ENCODE measurements around the gene CLDN8. TPM values are rescaled to one million over a fixed set of nuclear protein-coding genes. Genes with fewer than 3 reads are reported as not detected.

CLDN8 gene
- total RNA-seq, 4 donors from 2014 or later: not detected

DNA sequence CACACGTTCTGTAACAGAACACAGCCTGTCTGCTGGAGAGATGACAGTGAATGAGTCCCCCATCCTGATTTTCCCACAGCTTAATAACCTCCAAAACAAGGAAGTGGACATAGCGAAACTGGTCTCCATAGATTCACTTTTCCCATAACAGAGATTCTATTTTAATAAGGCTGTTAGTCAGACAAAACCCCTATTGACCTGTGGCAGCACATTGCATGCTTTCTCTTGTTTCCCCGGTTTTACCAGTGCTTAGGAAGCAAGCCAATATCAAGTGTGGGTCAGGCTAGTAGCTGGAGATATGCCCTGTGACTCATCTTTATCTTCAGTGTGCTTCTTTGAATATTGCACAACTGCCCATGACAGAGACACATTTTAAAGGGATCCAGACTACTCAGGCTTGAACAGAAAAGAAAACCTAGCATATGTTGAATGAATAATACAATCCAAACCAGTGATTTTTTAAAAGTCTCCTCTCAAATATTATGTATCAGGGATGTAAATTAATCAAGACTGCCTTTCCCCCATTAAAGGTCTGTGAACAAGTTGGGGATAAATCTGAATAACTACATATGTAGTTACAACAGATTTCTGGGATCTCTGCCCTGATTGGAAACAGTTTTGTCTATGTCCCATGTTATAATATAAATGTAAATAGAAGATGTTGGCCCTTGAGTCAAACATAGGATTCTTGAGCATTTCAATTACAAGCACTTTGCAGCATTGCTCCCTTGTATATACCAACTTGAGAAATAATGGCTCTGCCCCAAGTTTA, 11.9 kb upstream of the CLDN8 start:
- 15 to 22% methylated on average over 3 of the region's 3 CpGs for WGBS, 2 donors
- Histone ChIP-seq H3K9me3 (no peaks in the 10 kb centered on the region), H3K36me3 (no peaks in the 10 kb centered on the region), H3K27ac (peak overlapping the region in 1 of 4 donors; percentile 33), H3K27me3 (no peaks in the 10 kb centered on the region), H3K4me1 (peaks cover 0 to 10% (median 2%) of the 10 kb centered on the region in 4 donors), H3K4me3 (no peak overlapping the region)
- TF ChIP-seq POLR2A (IDR thresholded peaks at IDR 0.05) (no peak), EP300 (IDR thresholded peaks at IDR 0.05) (peak in 1 of 2 donors; percentile 72)
- TF ChIP-seq, protein P1, sequence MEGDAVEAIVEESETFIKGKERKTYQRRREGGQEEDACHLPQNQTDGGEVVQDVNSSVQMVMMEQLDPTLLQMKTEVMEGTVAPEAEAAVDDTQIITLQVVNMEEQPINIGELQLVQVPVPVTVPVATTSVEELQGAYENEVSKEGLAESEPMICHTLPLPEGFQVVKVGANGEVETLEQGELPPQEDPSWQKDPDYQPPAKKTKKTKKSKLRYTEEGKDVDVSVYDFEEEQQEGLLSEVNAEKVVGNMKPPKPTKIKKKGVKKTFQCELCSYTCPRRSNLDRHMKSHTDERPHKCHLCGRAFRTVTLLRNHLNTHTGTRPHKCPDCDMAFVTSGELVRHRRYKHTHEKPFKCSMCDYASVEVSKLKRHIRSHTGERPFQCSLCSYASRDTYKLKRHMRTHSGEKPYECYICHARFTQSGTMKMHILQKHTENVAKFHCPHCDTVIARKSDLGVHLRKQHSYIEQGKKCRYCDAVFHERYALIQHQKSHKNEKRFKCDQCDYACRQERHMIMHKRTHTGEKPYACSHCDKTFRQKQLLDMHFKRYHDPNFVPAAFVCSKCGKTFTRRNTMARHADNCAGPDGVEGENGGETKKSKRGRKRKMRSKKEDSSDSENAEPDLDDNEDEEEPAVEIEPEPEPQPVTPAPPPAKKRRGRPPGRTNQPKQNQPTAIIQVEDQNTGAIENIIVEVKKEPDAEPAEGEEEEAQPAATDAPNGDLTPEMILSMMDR (IDR thresholded peaks at IDR 0.05): no peak
- peak in 1 of 2 donors; percentile 70 for DNase-seq (ENCODE audit: low spot score in 2 of 2)

DNA sequence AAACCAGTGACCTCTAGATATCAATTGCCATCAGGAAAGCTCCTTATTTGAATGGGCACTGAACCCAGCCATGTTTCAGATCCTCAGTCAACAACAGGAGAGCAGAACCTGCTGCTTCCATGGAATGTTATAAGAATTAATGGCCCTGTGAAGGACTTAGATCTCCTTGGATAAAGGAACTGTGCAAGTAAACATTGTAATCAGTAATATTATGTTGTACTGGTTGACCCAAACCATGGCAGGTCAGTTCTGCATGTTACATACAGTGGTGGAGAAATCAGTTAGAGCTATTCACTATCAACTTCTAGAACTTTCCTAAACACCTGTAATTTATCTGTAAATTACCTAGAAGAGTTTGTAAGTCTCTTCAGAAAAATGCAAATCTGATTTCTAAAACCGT, 11.2 kb upstream of the CLDN8 start:
- TF ChIP-seq, protein P1 (IDR thresholded peaks at IDR 0.05): no peak
- TF ChIP-seq POLR2A (IDR thresholded peaks at IDR 0.05) (no peak), EP300 (IDR thresholded peaks at IDR 0.05) (no peak)
- no peak for DNase-seq (ENCODE audit: low spot score in 2 of 2)
- WGBS, 2 donors: 54 to 56% methylated on average over 1 of the region's 1 CpG
- Histone ChIP-seq H3K36me3 (no peaks in the 10 kb centered on the region), H3K27ac (peak overlapping the region in 1 of 4 donors; percentile 33), H3K4me3 (no peak overlapping the region), H3K27me3 (no peaks in the 10 kb centered on the region), H3K9me3 (no peaks in the 10 kb centered on the region), H3K4me1 (peaks cover 0 to 10% (median 2%) of the 10 kb centered on the region in 4 donors)

DNA sequence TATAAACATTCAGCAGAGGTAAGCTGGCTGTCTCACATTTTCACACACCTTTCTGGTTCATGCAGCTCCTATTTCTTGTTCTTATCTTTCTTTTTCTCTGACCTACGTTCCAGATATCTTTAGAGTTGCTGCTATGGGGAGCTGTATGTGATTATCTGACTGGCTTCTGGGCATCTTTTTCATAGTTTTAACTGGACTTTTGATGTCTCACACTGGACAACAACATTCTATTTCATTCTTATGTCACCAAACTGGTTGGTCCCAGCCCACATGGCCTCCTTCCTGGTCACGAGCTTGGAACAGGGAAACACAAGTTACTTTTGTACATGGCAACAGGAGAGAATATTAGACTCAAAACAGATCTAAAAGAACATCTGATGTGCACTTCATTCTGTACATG, 7.7 kb upstream of the CLDN8 start:
- H3K4me3 ChIP-seq: no peak overlapping the region
- H3K9me3 ChIP-seq: no peaks in the 10 kb centered on the region
- H3K27me3 ChIP-seq: no peaks in the 10 kb centered on the region
- H3K27ac ChIP-seq: no peak overlapping the region
- H3K36me3 ChIP-seq: no peaks in the 10 kb centered on the region
- DNase-seq (ENCODE audit: low spot score in 2 of 2): no peak
- peaks cover 0 to 10% (median 2%) of the 10 kb centered on the region in 4 donors for H3K4me1 ChIP-seq
- 76 to 79% methylated on average over 2 of the region's 2 CpGs for WGBS, 2 donors
- TF ChIP-seq, protein P1 (IDR thresholded peaks at IDR 0.05): no peak
- TF ChIP-seq POLR2A (IDR thresholded peaks at IDR 0.05) (no peak), EP300 (IDR thresholded peaks at IDR 0.05) (no peak)

DNA sequence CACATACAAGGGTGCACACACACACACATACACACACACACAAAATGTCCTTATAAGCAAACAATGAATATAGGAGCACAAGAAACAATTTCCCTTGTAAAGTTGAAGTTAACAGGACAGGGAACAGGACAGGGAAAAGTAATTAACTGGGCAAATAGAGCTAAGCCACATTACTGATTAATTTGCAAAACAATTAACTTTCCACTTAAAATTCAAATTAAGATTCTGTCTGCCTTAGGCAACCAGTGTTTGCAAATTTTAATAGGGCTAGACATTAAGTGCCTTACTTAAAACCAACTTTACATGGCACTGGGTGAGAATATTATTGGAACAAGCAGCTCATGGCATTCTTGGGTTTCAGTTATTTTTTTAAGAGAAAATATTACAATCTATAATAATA, 6.8 kb upstream of the CLDN8 start:
- Histone ChIP-seq H3K36me3 (no peaks in the 10 kb centered on the region), H3K27ac (no peak overlapping the region), H3K4me3 (no peak overlapping the region), H3K27me3 (no peaks in the 10 kb centered on the region), H3K4me1 (peaks cover 0 to 10% (median 2%) of the 10 kb centered on the region in 4 donors), H3K9me3 (no peaks in the 10 kb centered on the region)
- TF ChIP-seq, protein P1 (IDR thresholded peaks at IDR 0.05): no peak
- TF ChIP-seq POLR2A (IDR thresholded peaks at IDR 0.05): no peak
- no peak for TF ChIP-seq EP300 (IDR thresholded peaks at IDR 0.05)
- DNase-seq (ENCODE audit: low spot score in 2 of 2): no peak

DNA sequence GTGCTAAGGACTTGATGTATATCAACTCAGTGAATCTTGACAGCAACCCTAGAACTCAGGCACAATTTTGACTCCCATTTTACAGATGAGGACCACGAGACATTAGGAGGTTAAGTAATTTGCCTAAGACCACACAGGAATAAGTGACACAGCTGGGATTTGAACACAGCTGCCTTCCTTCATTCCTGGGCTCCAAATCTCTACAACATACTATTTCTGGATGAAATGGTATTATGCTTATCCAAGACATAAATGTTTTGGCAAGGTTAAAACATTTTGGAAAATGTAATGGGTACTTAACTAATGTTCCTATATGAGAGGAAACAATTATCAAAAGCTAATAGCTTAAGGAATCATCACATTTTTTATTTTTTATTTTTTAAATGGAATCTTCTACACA, 4.8 kb downstream of the CLDN8 start:
- no peaks in the 10 kb centered on the region for H3K27me3 ChIP-seq
- DNase-seq (ENCODE audit: low spot score in 2 of 2): no peak
- H3K4me3 ChIP-seq: no peak overlapping the region
- 45 to 52% methylated on average over 1 of the region's 1 CpG for WGBS, 2 donors
- H3K9me3 ChIP-seq: no peaks in the 10 kb centered on the region
- H3K4me1 ChIP-seq: no peaks in the 10 kb centered on the region
- no peaks in the 10 kb centered on the region for H3K36me3 ChIP-seq
- TF ChIP-seq POLR2A (IDR thresholded peaks at IDR 0.05): no peak
- TF ChIP-seq, protein P1 (IDR thresholded peaks at IDR 0.05): no peak
- no peak for TF ChIP-seq EP300 (IDR thresholded peaks at IDR 0.05)
- no peak overlapping the region for H3K27ac ChIP-seq
